Measurements from ENCODE around the gene CLK1. TPM values are rescaled to one million over a fixed set of nuclear protein-coding genes. Genes with fewer than 3 reads are reported as not detected.
"Not testable (repeated sequence)": the region's sequence is repeated elsewhere in the genome, so short reads cannot be mapped to it uniquely, and the experiment has no call there.

The CLK1 gene
- polyA plus RNA-seq, 1 donor from 2014 or later, result 745 TPM

- H3K4me3 ChIP-seq (ENCODE audit: low read length), result no peak overlapping the region
- H3K9ac ChIP-seq (ENCODE audit: low read length), result no peak overlapping the region
- no peaks in the 10 kb centered on the region for H4K20me1 ChIP-seq (ENCODE audit: insufficient read depth)
- H3K9me3 ChIP-seq (ENCODE audit: low read length), result no peaks in the 10 kb centered on the region
- H3K4me2 ChIP-seq (ENCODE audit: low read length), result no peak overlapping the region
- no peak overlapping the region for H3K27ac ChIP-seq (ENCODE audit: low read length)
- H3F3A ChIP-seq (ENCODE audit: insufficient read depth, low read length, poor library complexity, severe bottlenecking), result no peaks in the 10 kb centered on the region
- no peaks in the 10 kb centered on the region for H3K9me2 ChIP-seq (ENCODE audit: insufficient read depth, low read length)
- no peaks in the 10 kb centered on the region for H3K27me3 ChIP-seq (ENCODE audit: insufficient read depth, low read depth, low read length)
- H3K36me3 ChIP-seq (ENCODE audit: insufficient read depth, low read length), result peaks cover 10% of the 10 kb centered on the region
- TF ChIP-seq EZH2 (IDR thresholded peaks at IDR 0.05; ENCODE audit: borderline replicate concordance, insufficient read depth, low read length, poor library complexity, severe bottlenecking) (no peak), POLR2AphosphoS5 (IDR thresholded peaks at IDR 0.05) (no peak), SMC3 (conservative IDR thresholded peaks at IDR 0.05; ENCODE audit: poor library complexity) (no peak), EP300 (conservative IDR thresholded peaks at IDR 0.05; ENCODE audit: poor library complexity, severe bottlenecking) (no peak), REST (IDR thresholded peaks at IDR 0.05; ENCODE audit: borderline replicate concordance) (no peak)
- H2AFZ ChIP-seq (ENCODE audit: low read depth, low read length), result no peak overlapping the region
- H3K79me2 ChIP-seq (replicated peaks; ENCODE audit: insufficient read depth, low read length), result peaks cover under 1% of the 10 kb centered on the region
These were observed 43.8 kb downstream of the CLK1 start for GRCh38 chr2:200820573-200821234.

GRCh38 chr2:200818732-200819131 lies 45.7 kb downstream of the CLK1 start:
- not testable (repeated sequence) for H3K9me2 ChIP-seq (ENCODE audit: insufficient read depth, low read length); H3K27me3 ChIP-seq (ENCODE audit: insufficient read depth, low read depth, low read length); H4K20me1 ChIP-seq (ENCODE audit: insufficient read depth); H3K9me3 ChIP-seq (ENCODE audit: low read length); H3F3A ChIP-seq (ENCODE audit: insufficient read depth, low read length, poor library complexity, severe bottlenecking); H3K4me3 ChIP-seq (ENCODE audit: low read length); H3K9ac ChIP-seq (ENCODE audit: low read length); H3K36me3 ChIP-seq (ENCODE audit: insufficient read depth, low read length); H2AFZ ChIP-seq (ENCODE audit: low read depth, low read length); H3K27ac ChIP-seq (ENCODE audit: low read length); H3K4me2 ChIP-seq (ENCODE audit: low read length)
- peaks cover 20% of the 10 kb centered on the region for H3K79me2 ChIP-seq (replicated peaks; ENCODE audit: insufficient read depth, low read length)

GRCh38 chr2:200814917-200815316 lies 49.5 kb downstream of the CLK1 start:
- H3K27me3 ChIP-seq (ENCODE audit: insufficient read depth, low read depth, low read length), result no peaks in the 10 kb centered on the region
- TF ChIP-seq MXI1 (conservative IDR thresholded peaks at IDR 0.05; ENCODE audit: poor library complexity, severe bottlenecking), result no peak
- TF ChIP-seq REST (IDR thresholded peaks at IDR 0.05; ENCODE audit: borderline replicate concordance), result no peak
- no peak for TF ChIP-seq RAD21 (conservative IDR thresholded peaks at IDR 0.05)
- no peak for TF ChIP-seq TAF1 (IDR thresholded peaks at IDR 0.05; ENCODE audit: low read depth)
- no peak for TF ChIP-seq POLR2AphosphoS5 (IDR thresholded peaks at IDR 0.05)
- no peak for TF ChIP-seq EP300 (conservative IDR thresholded peaks at IDR 0.05; ENCODE audit: poor library complexity, severe bottlenecking)
- no peak for TF ChIP-seq SMC3 (conservative IDR thresholded peaks at IDR 0.05; ENCODE audit: poor library complexity)
- TF ChIP-seq EZH2 (IDR thresholded peaks at IDR 0.05; ENCODE audit: borderline replicate concordance, insufficient read depth, low read length, poor library complexity, severe bottlenecking), result no peak
- TF ChIP-seq CTCF (IDR thresholded peaks at IDR 0.05; ENCODE audit: poor library complexity, severe bottlenecking), result no peak
- no peak overlapping the region for H3K4me3 ChIP-seq (ENCODE audit: low read length)
- H3K9ac ChIP-seq (ENCODE audit: low read length), result no peak overlapping the region
- no peaks in the 10 kb centered on the region for H3F3A ChIP-seq (ENCODE audit: insufficient read depth, low read length, poor library complexity, severe bottlenecking)
- H3K79me2 ChIP-seq (replicated peaks; ENCODE audit: insufficient read depth, low read length), result peaks cover 34% of the 10 kb centered on the region
- H3K27ac ChIP-seq (ENCODE audit: low read length), result no peak overlapping the region
- H3K9me3 ChIP-seq (ENCODE audit: low read length), result no peaks in the 10 kb centered on the region
- H3K9me2 ChIP-seq (ENCODE audit: insufficient read depth, low read length), result no peaks in the 10 kb centered on the region
- no peak overlapping the region for H3K4me2 ChIP-seq (ENCODE audit: low read length)
- no peaks in the 10 kb centered on the region for H3K36me3 ChIP-seq (ENCODE audit: insufficient read depth, low read length)
- H4K20me1 ChIP-seq (ENCODE audit: insufficient read depth), result peaks cover 16% of the 10 kb centered on the region
- no peak overlapping the region for H2AFZ ChIP-seq (ENCODE audit: low read depth, low read length)

Measured in neural cell (in vitro differentiated cells).